Aortic smooth muscle cell (primary cell): ENCODE results near the gene TCF20. TPM values are rescaled to one million over a fixed set of nuclear protein-coding genes. Genes with fewer than 3 reads are reported as not detected.

Source experiments
- total RNA-seq: library from RNA; depleted of rRNA; stranded (reverse); fragments of >200 nt; gene quantifications from 2 replicates; pipeline ENCODE4 v1.2.3, GENCODE V29; 2014

Gene TCF20
- 16.5 and 17.0 TPM in 2 replicates for total RNA-seq

GRCh38 chr22:42270510-42271190 is at the start of gene TCF20:
TCF20 (minus strand) TSS chr22:42270653; CDS start chr22:42215305, 55,348 bp downstream.

Other genes with a start within 250 kb of the TCF20 start
- gene NAGA, start 199.8 kb downstream of the TCF20 start, total RNA-seq: 43.8 and 50.6 TPM in 2 replicates
- 11.4 and 16.2 TPM in 2 replicates for gene PHETA2, start 196.4 kb downstream of the TCF20 start, total RNA-seq
- gene SMDT1, start 191.0 kb downstream of the TCF20 start, total RNA-seq: 13.2 and 19.7 TPM in 2 replicates
- 75.9 and 102 TPM in 2 replicates for gene NDUFA6, start 179.9 kb downstream of the TCF20 start, total RNA-seq
- gene CYP2D6, start 139.8 kb downstream of the TCF20 start, total RNA-seq: 0.26 and 0.31 TPM in 2 replicates
- gene NFAM1, start 161.8 kb upstream of the TCF20 start, total RNA-seq: under 0.01 TPM in 1 of 2 replicates, not detected in the other
- gene RRP7A, start 249.1 kb upstream of the TCF20 start, total RNA-seq: 18.0 and 27.5 TPM in 2 replicates